ENCODE data around the gene NEUROG1. TPM values are rescaled to one million over a fixed set of nuclear protein-coding genes. Genes with fewer than 3 reads are reported as not detected.
A peak's percentile ranks its signal among the peaks of the same experiment; 100 is the strongest.

NEUROG1 gene
- total and polyA plus RNA-seq, 12 donors, result not detected

- Histone ChIP-seq H3K9me3 (no peaks in the 10 kb centered on the region), H3K27ac (no peak overlapping the region), H3K36me3 (no peaks in the 10 kb centered on the region), H3K27me3 (peaks cover 31 to 93% (median 89%) of the 10 kb centered on the region in 7 donors), H3K4me3 (peak overlapping the region in 9 of 10 donors; percentile 12 to 46 (median 40)), H3K4me1 (peaks cover 2 to 39% (median 23%) of the 10 kb centered on the region in 9 donors)
- DNase-seq, result no peak
- TF ChIP-seq CTCF (IDR thresholded peaks at IDR 0.05), result no peak
- ATAC-seq, result peak in 4 of 8 donors; percentile 26 to 53 (median 37)
- intact Hi-C loops (cut with DNase I), result loop anchor here in 1 of 10 donors (1.0 kb wide), 1 partner anchor 9 kb away; no protein-coding TSS in a partner anchor
- 5 to 10% methylated on average over 49 of the region's 49 CpGs for WGBS, 2 donors
Measured at GRCh38 chr5:135490245-135491037, 45.3 kb downstream of the NEUROG1 start.

GRCh38 chr5:135489466-135490244 lies 46.1 kb downstream of the NEUROG1 start:
- TF ChIP-seq CTCF (IDR thresholded peaks at IDR 0.05), result no peak
- no peak for ATAC-seq
- peaks cover 2 to 39% (median 23%) of the 10 kb centered on the region in 9 donors for H3K4me1 ChIP-seq
- H3K9me3 ChIP-seq, result no peaks in the 10 kb centered on the region
- intact Hi-C loops (cut with DNase I), result loop anchor here in 1 of 10 donors (1.0 kb wide), 1 partner anchor 8 kb away; no protein-coding TSS in a partner anchor
- WGBS, 2 donors, result 0 to 2% methylated on average over 53 of the region's 53 CpGs
- H3K27ac ChIP-seq, result no peak overlapping the region
- no peaks in the 10 kb centered on the region for H3K36me3 ChIP-seq
- H3K4me3 ChIP-seq, result peak overlapping the region; percentile 5 to 46 (median 34)
- DNase-seq, result no peak
- H3K27me3 ChIP-seq, result peaks cover 31 to 97% (median 92%) of the 10 kb centered on the region in 7 donors

- Histone ChIP-seq H3K4me1 (peaks cover 2 to 38% (median 23%) of the 10 kb centered on the region in 9 donors), H3K27ac (no peak overlapping the region), H3K4me3 (peak overlapping the region; percentile 5 to 46 (median 36)), H3K9me3 (no peaks in the 10 kb centered on the region), H3K36me3 (no peaks in the 10 kb centered on the region), H3K27me3 (peaks cover 31 to 95% (median 88%) of the 10 kb centered on the region in 7 donors)
- ATAC-seq (peak in 4 of 8 donors; percentile 26 to 55 (median 41)), DNase-seq (peak in 1 of 2 donors; percentile 14)
- WGBS, 2 donors, result 1% methylated on average over 44 of the region's 44 CpGs
- no peak for TF ChIP-seq CTCF (IDR thresholded peaks at IDR 0.05)
- intact Hi-C loops (cut with DNase I), result no loop called here
Measured at GRCh38 chr5:135488727-135489465, 46.9 kb downstream of the NEUROG1 start.

Data from heart right ventricle (tissue), 16 donors.